ENCODE results near the gene HMCN1. TPM values are rescaled to one million over a fixed set of nuclear protein-coding genes. Genes with fewer than 3 reads are reported as not detected.

Gene HMCN1
- total RNA-seq, 1 experiment from 2014 or later, result 2.1 TPM

- DNase-seq (ENCODE audit: low read depth), result no peak
Measured at GRCh38 chr1:186027621-186028020, 293.4 kb downstream of the HMCN1 start.

GRCh38 chr1:186030453-186030852 lies 296.3 kb downstream of the HMCN1 start:
- no peak for DNase-seq (ENCODE audit: low read depth)

- DNase-seq (ENCODE audit: low read depth), result peak; percentile 25
Measured at GRCh38 chr1:186033847-186034271, 299.7 kb downstream of the HMCN1 start.

- no peak for DNase-seq (ENCODE audit: low read depth)
Measured at GRCh38 chr1:186042230-186042629, 308.0 kb downstream of the HMCN1 start.

GRCh38 chr1:186043296-186043695 lies 309.1 kb downstream of the HMCN1 start:
- DNase-seq (ENCODE audit: low read depth), result no peak

- DNase-seq (ENCODE audit: low read depth), result no peak
Measured at GRCh38 chr1:186044079-186044685, 310.0 kb downstream of the HMCN1 start.

- DNase-seq (ENCODE audit: low read depth), result no peak
Measured at GRCh38 chr1:186046437-186047211, 312.4 kb downstream of the HMCN1 start.

GRCh38 chr1:186050360-186050759 lies 316.2 kb downstream of the HMCN1 start:
- DNase-seq (ENCODE audit: low read depth), result peak; percentile 38

- DNase-seq (ENCODE audit: low read depth), result no peak
Measured at GRCh38 chr1:186054003-186054402, 319.8 kb downstream of the HMCN1 start.

- no peak for DNase-seq (ENCODE audit: low read depth)
Measured at GRCh38 chr1:186054932-186055331, 320.7 kb downstream of the HMCN1 start.

GRCh38 chr1:186055846-186056245 lies 321.7 kb downstream of the HMCN1 start:
- DNase-seq (ENCODE audit: low read depth), result no peak

GRCh38 chr1:186057086-186057485 lies 322.9 kb downstream of the HMCN1 start:
- no peak for DNase-seq (ENCODE audit: low read depth)

GRCh38 chr1:186059311-186059710 lies 325.1 kb downstream of the HMCN1 start:
- DNase-seq (ENCODE audit: low read depth), result no peak

GRCh38 chr1:186059752-186060151 lies 325.6 kb downstream of the HMCN1 start:
- DNase-seq (ENCODE audit: low read depth), result no peak

- no peak for DNase-seq (ENCODE audit: low read depth)
Measured at GRCh38 chr1:186060226-186060625, 326.0 kb downstream of the HMCN1 start.

- DNase-seq (ENCODE audit: low read depth), result no peak
Measured at GRCh38 chr1:186063091-186063657, 329.0 kb downstream of the HMCN1 start.

GRCh38 chr1:186066411-186066810 lies 332.2 kb downstream of the HMCN1 start:
- no peak for DNase-seq (ENCODE audit: low read depth)

GRCh38 chr1:186073697-186074096 lies 339.5 kb downstream of the HMCN1 start:
- no peak for DNase-seq (ENCODE audit: low read depth)

- no peak for DNase-seq (ENCODE audit: low read depth)
Measured at GRCh38 chr1:186076006-186076405, 341.8 kb downstream of the HMCN1 start.

GRCh38 chr1:186078245-186078644 lies 344.1 kb downstream of the HMCN1 start:
- DNase-seq (ENCODE audit: low read depth), result peak; percentile 53

GRCh38 chr1:186079084-186079684 lies 345.0 kb downstream of the HMCN1 start:
- no peak for DNase-seq (ENCODE audit: low read depth)

- peak; percentile 89 for DNase-seq (ENCODE audit: low read depth)
Measured at GRCh38 chr1:186082235-186082937, 348.2 kb downstream of the HMCN1 start.
